Subcutaneous abdominal adipose tissue (tissue), 5 donors: Measurements from ENCODE around the gene WNT3A.

Source experiments
- H3K27ac ChIP-seq: one replicate; pipeline ENCODE4 v1.7.0; 2013; ENCODE audit warnings: low read depth, mild to moderate bottlenecking, inconsistent platforms, low read length, moderate library complexity
- H3K27me3 ChIP-seq, 5 donors: one replicate each; pipeline ENCODE4 v1.7.0; 2013; ENCODE audit warnings: low read length in 5 of 5, inconsistent platforms in 1 of 5; ENCODE audit not compliant: control insufficient read depth in 5 of 5, insufficient read depth in 4 of 5
- H3K36me3 ChIP-seq, 5 donors: one replicate each; pipeline ENCODE4 v1.7.0; 2013; ENCODE audit warnings: low read length in 5 of 5; ENCODE audit not compliant: control insufficient read depth in 5 of 5, insufficient read depth in 5 of 5
- H3K4me1 ChIP-seq, 5 donors: one replicate each; pipeline ENCODE4 v1.7.0; 2013; ENCODE audit warnings: low read length in 5 of 5, mild to moderate bottlenecking in 3 of 5, moderate library complexity in 1 of 5; ENCODE audit not compliant: control insufficient read depth in 5 of 5, insufficient read depth in 5 of 5
- H3K4me3 ChIP-seq, 5 donors: one replicate each; pipeline ENCODE4 v1.7.0; 2013; ENCODE audit warnings: low read length in 5 of 5, low read depth in 1 of 5
- H3K9ac ChIP-seq, 5 donors: one replicate each; pipeline ENCODE4 v1.7.0; 2013; ENCODE audit warnings: low read length in 5 of 5, mild to moderate bottlenecking in 4 of 5, moderate library complexity in 3 of 5
- H3K9me3 ChIP-seq, 5 donors: one replicate each; pipeline ENCODE4 v1.7.0; 2013; ENCODE audit warnings: low read length in 5 of 5; ENCODE audit not compliant: control insufficient read depth in 5 of 5
- donor health status: healthy.
- donor health status: healthy.
- donor health status: healthy.
- donor health status: healthy.
- donor health status: healthy.

WNT3A gene

DNA sequence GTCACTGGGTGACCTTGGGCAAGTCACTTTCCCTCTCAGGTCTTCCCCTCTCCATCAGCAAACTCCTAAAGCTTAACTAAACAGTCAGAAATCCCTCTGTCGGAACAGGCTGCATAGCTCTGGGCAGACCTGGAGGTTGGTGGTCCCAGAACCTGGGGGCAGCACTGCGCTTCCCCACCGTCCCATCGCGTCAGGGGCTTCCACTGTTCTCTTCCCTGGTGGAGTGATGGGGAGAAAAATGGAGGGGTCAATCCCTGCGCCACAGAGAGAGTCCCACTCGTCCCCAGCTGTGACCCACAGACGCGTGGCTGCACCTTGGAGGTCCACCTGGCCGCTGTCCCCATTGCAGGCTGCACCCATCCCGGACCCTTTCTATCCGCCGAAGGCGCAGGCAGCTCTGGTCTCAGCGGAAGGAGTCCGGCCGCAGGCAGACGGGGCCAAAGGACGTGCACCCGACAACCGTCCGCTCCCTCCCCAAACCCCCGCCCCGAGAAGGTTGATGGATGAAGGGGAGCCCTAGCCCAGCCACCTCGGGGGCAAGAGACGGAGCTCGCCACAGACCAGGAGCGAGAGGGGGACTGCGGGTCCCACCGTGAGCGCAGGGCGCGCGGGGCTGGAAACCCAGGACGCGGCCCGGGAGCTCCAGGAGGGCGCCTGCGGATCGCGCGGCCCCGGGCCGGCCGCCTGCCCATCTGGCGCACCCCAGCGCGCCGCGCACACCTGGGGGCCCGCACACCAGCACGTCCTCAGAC is 588 bp upstream of the WNT3A start:
- H3K27ac ChIP-seq = no peak overlapping the region
- peaks cover 63 to 76% (median 74%) of the 10 kb centered on the region in 5 donors for H3K27me3 ChIP-seq

DNA sequence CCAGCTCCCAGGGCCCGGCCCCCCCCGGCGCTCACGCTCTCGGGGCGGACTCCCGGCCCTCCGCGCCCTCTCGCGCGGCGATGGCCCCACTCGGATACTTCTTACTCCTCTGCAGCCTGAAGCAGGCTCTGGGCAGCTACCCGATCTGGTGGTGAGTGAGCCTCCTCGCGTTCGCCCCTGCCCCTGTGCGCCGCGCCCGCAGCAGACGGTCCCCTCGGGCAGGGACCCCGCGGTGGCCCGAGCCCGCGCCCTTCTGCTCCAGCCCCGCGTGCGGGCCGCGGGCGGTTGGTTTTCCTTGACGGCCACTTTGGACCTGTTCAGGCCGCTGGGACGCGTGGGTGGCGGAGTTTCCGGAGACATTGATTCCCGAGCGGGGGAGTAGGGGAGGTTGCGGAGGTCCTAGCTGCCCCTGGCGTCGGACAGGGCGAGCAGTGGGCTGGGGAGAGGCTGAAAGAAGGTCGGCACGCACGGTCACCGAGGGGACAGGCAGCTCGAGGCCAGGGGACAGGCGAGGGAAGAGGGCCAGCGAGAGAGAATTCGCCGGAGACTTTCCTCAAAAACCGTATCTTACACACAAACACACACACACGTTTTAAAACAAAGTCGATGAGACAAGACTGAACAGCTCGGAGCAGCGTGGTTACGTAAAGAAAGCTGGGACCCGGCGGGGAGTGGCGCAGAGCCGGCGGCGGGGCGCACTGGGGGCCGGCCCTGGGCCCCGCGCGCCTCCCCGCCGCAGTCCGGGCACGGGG is 427 bp downstream of the WNT3A start:
- peaks cover 0 to 5% (median 0%) of the 10 kb centered on the region in 5 donors for H3K4me1 ChIP-seq
- H3K9me3 ChIP-seq = no peaks in the 10 kb centered on the region
- H3K36me3 ChIP-seq = no peaks in the 10 kb centered on the region
- H3K9ac ChIP-seq = no peak overlapping the region
- H3K27me3 ChIP-seq = peaks cover 57 to 73% (median 72%) of the 10 kb centered on the region in 5 donors
- H3K27ac ChIP-seq = no peak overlapping the region
- H3K4me3 ChIP-seq = no peak overlapping the region

More for the DNA sequence above, 588 bp upstream of the WNT3A start:
- Histone ChIP-seq H3K36me3 (no peaks in the 10 kb centered on the region), H3K4me1 (peaks cover 0 to 5% (median 0%) of the 10 kb centered on the region in 5 donors), H3K9ac (no peak overlapping the region), H3K9me3 (no peaks in the 10 kb centered on the region), H3K4me3 (no peak overlapping the region)

DNA sequence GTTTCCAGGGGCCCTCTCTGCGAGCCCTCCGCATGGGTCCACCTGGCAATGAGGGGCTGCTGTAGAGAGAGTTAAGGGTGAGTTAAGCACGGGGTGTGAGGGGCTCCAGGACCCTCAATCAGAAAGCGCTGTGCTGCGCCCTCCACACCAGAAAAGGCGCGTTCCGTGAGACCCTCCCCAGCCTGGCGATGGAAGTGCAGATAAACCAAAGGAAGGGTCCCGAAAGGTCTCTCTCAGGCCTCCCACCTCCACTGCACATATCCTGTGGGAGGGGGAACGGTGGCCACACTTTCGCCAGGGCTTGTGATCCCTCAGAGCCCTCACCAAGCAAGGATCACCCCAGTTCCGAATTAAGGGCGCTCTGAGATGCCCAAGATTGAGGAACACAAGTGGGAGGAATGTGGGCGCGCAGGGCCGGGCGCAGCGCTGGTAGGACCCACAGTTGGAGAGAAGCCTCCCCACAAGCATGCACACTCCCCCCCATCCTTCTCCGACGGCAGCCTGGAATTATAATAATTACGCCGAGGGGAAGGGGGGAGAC is 1.1 kb downstream of the WNT3A start:
- Histone ChIP-seq H3K4me1 (peaks cover 0 to 5% (median 0%) of the 10 kb centered on the region in 5 donors), H3K9ac (no peak overlapping the region), H3K9me3 (no peaks in the 10 kb centered on the region), H3K27me3 (peaks cover 56 to 72% (median 66%) of the 10 kb centered on the region in 5 donors), H3K36me3 (no peaks in the 10 kb centered on the region), H3K27ac (no peak overlapping the region), H3K4me3 (no peak overlapping the region)

DNA sequence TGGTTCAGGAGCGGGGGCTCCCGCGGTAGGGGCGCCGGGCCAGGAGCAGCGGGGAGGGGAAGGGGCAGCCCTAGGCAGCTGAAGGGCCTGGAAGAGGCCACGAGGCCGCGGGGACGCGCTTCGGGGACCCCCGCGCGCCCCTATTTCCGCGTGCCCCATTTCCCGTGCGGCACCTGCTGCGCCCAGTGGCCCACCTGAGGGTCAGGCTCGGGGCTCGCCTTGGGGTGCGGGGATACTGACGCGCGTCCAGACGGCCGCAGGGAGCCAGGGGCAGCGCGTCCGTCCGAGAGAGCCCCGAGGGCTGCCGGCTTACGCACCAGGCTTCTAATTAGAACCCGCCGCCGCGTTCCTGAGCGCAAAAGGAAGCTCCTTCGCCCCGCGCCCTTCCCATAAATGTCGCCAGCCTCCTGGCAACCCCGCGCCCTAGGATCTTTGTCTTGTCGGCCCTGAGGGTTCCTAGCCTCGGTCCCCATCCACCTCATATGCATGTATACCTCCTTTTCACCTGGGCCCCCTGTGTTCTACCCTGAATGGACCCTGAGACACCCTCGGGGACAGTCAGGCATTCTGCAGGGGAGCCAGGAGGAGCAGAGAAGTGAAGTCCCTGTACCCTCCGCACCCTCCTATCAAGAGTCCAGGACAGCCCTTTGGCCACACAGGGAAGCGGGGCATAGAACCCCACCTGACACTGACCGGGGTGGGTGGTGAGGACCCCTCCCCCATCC is 1.8 kb downstream of the WNT3A start:
- H3K9me3 ChIP-seq = no peaks in the 10 kb centered on the region
- H3K9ac ChIP-seq = no peak overlapping the region
- peaks cover 0 to 5% (median 0%) of the 10 kb centered on the region in 5 donors for H3K4me1 ChIP-seq
- H3K36me3 ChIP-seq = no peaks in the 10 kb centered on the region
- H3K27ac ChIP-seq = no peak overlapping the region
- H3K27me3 ChIP-seq = peaks cover 54 to 69% (median 66%) of the 10 kb centered on the region in 5 donors
- no peak overlapping the region for H3K4me3 ChIP-seq

DNA sequence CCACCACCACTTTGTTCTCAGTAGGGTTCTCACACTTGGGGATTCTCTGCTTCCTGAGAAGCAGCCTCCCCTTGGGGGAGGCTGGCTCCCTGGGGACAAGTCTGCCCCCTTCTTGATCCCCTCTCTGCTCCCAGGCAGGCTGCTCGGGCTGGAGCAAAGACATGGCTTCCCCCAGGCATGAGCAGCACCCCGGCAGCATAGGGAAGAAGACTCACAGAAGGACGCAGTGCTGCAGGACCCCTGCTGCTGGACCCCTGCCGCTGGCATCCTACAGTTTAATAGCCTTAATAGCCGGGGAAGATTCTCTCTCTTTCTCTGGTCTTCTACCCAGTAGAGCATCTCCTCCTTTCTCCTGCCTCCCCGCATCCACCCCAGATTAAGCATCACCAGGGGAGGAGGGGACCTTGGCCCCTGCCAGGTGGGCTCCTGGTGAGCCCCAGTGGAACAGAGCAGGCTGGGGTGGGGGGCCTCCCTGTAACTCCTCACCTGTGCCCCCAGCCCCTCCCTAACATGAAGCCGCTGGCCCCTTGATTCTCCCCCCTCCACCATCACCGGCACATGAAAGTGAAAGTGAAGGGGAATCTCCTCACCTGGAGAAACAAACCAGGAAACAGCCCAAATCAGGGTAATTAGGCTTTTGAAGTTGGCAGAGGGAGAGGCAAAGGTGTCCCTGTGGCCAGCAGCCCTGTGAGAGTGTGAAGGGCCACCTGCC is 2.5 kb downstream of the WNT3A start:
- Histone ChIP-seq H3K27ac (no peak overlapping the region), H3K9me3 (no peaks in the 10 kb centered on the region), H3K36me3 (no peaks in the 10 kb centered on the region), H3K4me3 (peak overlapping the region in 1 of 5 donors; percentile 2), H3K27me3 (peaks cover 47 to 67% (median 59%) of the 10 kb centered on the region in 5 donors), H3K4me1 (peaks cover 0 to 5% (median 0%) of the 10 kb centered on the region in 5 donors), H3K9ac (no peak overlapping the region)

DNA sequence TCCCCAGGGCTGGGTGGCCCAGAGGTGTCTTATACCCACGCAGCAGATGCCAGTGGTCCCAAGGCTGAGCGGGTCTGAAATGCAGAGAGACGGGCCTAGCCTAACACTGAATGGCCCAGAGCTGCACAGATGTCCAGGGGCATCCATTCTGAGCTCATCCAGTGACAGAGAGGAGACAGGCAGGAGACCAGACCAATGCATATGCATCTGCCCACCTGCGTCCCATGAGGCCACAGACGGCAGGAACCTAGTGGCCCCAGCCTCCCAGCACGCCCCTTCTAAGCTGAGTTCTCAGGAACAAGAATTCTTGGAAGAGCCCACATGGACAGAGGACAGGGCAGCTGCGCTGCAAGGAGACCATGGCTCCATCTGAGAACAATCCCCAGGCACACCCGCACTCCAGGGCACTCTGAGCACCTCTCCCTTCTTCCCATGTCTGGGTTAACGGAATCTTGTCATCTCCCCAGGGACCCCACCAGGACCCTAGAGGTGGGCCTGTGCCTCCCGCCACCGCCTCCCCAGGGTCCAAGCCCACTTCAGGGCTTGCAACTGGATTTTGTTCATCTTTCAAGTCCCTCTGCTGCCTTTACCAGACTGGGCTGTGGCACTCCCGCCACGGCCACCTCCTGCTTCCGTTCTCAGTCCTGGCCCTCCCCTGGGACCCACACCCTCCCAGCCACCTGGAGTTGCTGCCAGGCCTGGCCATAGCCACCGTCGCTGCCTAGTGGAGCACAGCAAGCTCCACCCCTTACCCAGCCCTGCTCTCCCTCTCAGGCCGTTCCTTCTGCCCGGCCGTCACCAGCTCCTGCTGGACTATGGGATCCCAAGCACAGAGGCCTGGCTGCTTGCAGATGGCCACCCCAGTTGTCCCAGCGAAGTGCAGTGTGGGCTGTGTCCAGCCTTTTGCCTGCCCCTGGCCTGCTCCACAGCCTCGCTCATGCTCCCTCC is 3.3 kb downstream of the WNT3A start:
- no peak overlapping the region for H3K27ac ChIP-seq
- H3K9ac ChIP-seq = no peak overlapping the region
- no peaks in the 10 kb centered on the region for H3K36me3 ChIP-seq
- H3K9me3 ChIP-seq = no peaks in the 10 kb centered on the region
- peaks cover 0 to 5% (median 0%) of the 10 kb centered on the region in 5 donors for H3K4me1 ChIP-seq
- H3K27me3 ChIP-seq = peaks cover 39 to 59% (median 51%) of the 10 kb centered on the region in 5 donors
- H3K4me3 ChIP-seq = peak overlapping the region in 1 of 5 donors; percentile 2

DNA sequence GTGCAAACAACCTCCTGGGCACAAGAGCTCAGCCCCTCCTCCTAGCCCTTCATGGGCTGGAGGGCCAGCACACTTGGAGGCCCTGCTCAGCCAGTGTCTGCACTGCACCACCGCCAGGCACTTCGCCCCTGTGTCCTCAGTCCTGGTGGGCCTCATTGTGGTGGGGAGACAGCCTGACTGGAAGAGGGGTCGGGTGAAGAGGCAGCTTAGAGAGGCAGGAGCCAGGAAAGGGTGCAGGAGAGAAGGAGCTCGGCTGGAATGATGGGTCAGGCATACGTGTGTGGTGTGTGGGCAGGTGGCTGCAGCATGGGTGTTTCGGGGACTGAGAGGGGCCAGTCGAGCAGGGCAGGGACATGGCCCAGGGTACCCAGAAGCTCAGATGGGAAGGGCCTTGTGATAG is 4.1 kb downstream of the WNT3A start:
- no peak overlapping the region for H3K4me3 ChIP-seq
- peaks cover 31 to 51% (median 44%) of the 10 kb centered on the region in 5 donors for H3K27me3 ChIP-seq
- H3K4me1 ChIP-seq = peaks cover 0 to 5% (median 0%) of the 10 kb centered on the region in 5 donors

DNA sequence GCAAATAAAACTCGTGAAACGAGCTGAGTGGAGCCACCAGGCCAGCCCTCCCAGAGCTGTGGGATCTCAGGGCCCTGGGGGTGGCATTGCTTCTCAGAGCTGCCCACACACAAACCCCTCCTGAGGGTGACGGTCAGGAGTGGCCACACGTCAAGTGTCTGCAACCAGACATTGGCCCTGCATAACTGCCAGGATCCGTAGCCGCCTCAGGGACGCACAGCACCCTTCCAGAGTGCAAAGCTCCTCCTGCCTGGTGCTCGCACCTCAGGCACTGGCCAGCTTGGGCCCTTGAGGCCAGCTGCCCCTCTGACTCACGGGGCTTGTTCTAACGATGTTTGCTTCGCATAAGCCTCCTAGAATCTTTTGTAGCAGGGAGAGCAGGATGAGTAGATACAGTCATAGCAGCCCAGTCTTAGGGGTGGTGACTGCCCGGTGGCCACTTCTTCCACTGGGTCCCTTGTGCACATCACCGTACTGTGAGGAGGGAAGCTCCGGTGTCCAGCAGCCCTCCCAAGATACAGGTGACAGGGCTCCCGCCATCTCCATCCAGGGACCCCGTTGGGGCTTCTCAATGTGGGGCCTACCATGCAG is 5.0 kb downstream of the WNT3A start:
- no peak overlapping the region for H3K27ac ChIP-seq
- H3K4me3 ChIP-seq = no peak overlapping the region
- peaks cover 0 to 5% (median 0%) of the 10 kb centered on the region in 5 donors for H3K4me1 ChIP-seq
- H3K27me3 ChIP-seq = peaks cover 25 to 44% (median 39%) of the 10 kb centered on the region in 5 donors
- no peaks in the 10 kb centered on the region for H3K9me3 ChIP-seq
- no peak overlapping the region for H3K9ac ChIP-seq
- H3K36me3 ChIP-seq = no peaks in the 10 kb centered on the region

More for the DNA sequence above, 4.1 kb downstream of the WNT3A start:
- H3K27ac ChIP-seq = no peak overlapping the region
- no peaks in the 10 kb centered on the region for H3K9me3 ChIP-seq
- H3K9ac ChIP-seq = no peak overlapping the region
- no peaks in the 10 kb centered on the region for H3K36me3 ChIP-seq
